Endothelial cell of umbilical vein (primary cell): Measurements from ENCODE around the gene CRIM1.

Experiments
- EZH2 ChIP-seq: IDR thresholded peaks from 2 replicates; pipeline ENCODE4 v1.6.1; 2012; ENCODE audit warnings: borderline replicate concordance, low read depth, mild to moderate bottlenecking, moderate library complexity, low read length, inconsistent platforms; ENCODE audit not compliant: severe bottlenecking
- FOS ChIP-seq: IDR thresholded peaks from 2 replicates; pipeline ENCODE4 v1.6.1; 2011; ENCODE audit warnings: mild to moderate bottlenecking, low read length, moderate library complexity, borderline replicate concordance; ENCODE audit not compliant: insufficient read depth
- JUN ChIP-seq: IDR thresholded peaks from 2 replicates; pipeline ENCODE4 v1.6.1; 2011; ENCODE audit warnings: borderline replicate concordance, low read depth; ENCODE audit not compliant: insufficient read length, insufficient read depth
- MYC ChIP-seq: IDR thresholded peaks from one replicate; pipeline ENCODE4 v1.6.1; 2011; ENCODE audit warnings: mild to moderate bottlenecking, low read depth, low read length
- POLR2A ChIP-seq: IDR thresholded peaks from 2 replicates; pipeline ENCODE4 v1.6.1; 2012; ENCODE audit warnings: low read depth, mild to moderate bottlenecking, control low read depth, low read length
- POLR2AphosphoS5 ChIP-seq: IDR thresholded peaks from 2 replicates; pipeline ENCODE4 v1.6.1; 2012; ENCODE audit warnings: low read depth, mild to moderate bottlenecking, control low read depth, low read length, moderate library complexity; ENCODE audit not compliant: insufficient read depth
- TF ChIP-seq, protein P1 (sequence below), 2 donors: IDR thresholded peaks; 1 replicate in 1 of 2; 2 replicates in 1 of 2; pipeline ENCODE4 v1.5.1; 2011; ENCODE audit warnings: low read length in 2 of 2, mild to moderate bottlenecking in 2 of 2, moderate library complexity in 2 of 2, control low read depth in 1 of 2, inconsistent platforms in 1 of 2, low read depth in 1 of 2; ENCODE audit not compliant: insufficient read depth in 1 of 2; ENCODE audit errors: extremely low read depth in 1 of 2

DNA sequence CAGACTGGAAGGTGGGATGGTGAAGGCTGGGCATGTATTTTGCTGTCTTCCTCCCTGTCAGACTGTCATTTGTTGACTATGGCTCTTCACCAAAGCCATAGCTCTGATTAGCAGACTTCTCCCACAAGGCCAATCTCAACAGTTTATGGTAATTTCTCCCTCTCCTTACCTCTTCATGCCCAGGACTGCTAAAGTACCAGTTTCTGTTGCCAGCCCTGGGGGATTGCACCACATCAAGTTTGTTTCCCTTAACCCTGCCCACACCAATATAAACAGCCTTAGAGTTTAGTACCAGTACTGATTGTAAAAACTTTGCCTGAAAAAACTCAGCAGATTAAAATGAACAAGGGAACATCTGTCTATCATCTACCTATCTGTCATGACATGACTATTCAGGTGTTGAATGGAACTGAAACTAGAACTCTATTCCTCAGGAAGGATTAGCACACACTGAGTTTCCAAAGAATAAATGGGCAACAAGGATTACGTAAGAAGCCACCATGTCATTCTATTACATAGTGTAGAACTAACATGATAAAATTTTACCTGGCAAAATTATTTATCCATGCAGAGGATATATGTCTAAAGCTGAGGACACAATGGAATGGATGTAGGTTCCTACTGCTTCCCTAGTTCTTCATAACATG lies 228.7 kb downstream of the CRIM1 start:
- TF ChIP-seq, protein P1, sequence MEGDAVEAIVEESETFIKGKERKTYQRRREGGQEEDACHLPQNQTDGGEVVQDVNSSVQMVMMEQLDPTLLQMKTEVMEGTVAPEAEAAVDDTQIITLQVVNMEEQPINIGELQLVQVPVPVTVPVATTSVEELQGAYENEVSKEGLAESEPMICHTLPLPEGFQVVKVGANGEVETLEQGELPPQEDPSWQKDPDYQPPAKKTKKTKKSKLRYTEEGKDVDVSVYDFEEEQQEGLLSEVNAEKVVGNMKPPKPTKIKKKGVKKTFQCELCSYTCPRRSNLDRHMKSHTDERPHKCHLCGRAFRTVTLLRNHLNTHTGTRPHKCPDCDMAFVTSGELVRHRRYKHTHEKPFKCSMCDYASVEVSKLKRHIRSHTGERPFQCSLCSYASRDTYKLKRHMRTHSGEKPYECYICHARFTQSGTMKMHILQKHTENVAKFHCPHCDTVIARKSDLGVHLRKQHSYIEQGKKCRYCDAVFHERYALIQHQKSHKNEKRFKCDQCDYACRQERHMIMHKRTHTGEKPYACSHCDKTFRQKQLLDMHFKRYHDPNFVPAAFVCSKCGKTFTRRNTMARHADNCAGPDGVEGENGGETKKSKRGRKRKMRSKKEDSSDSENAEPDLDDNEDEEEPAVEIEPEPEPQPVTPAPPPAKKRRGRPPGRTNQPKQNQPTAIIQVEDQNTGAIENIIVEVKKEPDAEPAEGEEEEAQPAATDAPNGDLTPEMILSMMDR (IDR thresholded peaks at IDR 0.05; ENCODE audit: extremely low read depth in 1 of 2, insufficient read depth in 1 of 2, low read depth in 1 of 2, low read length in 2 of 2), result no peak
- TF ChIP-seq JUN, result no peak
- no peak for TF ChIP-seq POLR2A
- no peak for TF ChIP-seq EZH2
- TF ChIP-seq FOS, result no peak
- no peak for TF ChIP-seq POLR2AphosphoS5
- TF ChIP-seq MYC, result no peak
